ENCODE data around the gene ZNF804B.

The ZNF804B gene

DNA sequence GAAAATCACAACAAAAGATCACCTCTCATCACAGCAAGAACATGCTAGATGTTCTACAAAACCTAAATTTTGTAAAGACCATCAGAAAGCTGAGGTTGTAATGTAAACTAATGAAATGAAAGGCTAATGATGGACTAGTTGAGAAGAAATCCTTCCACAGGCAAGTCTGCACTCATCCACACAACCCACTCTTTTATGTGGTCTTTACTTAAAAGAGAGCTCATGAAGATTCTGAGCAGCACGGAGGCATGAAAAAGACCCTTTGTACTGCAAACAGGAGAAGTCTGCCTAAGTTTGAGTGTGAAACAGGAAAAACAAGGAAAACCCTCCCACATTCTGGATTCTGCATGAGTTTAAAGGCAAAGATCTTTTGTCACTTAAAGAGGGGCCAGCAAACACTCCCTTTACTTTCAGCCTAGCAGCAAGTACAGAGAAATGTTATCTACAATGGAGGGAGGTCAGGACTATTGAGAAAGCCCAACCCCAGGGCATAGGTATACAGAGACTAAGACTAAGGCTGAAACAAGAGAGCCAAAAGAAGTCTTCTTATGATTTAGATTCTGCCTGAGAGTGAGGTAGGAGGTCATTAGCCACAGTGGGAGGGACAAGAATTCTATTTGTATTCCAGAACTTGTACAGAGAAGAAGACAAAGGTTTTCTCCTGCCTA, 557.2 kb downstream of the ZNF804B start:
- no peak for DNase-seq

GRCh38 chr7:89332026-89332425, 572.5 kb downstream of the ZNF804B start:
- DNase-seq: no peak

GRCh38 chr7:89334797-89335196, 575.3 kb downstream of the ZNF804B start:
- DNase-seq: no peak

- no peak for DNase-seq
Measured at GRCh38 chr7:89335490-89335889, 576.0 kb downstream of the ZNF804B start.

- no peak for DNase-seq
Measured at GRCh38 chr7:89336121-89336520, 576.6 kb downstream of the ZNF804B start.

- no peak for DNase-seq
Measured at GRCh38 chr7:89339748-89340147, 580.2 kb downstream of the ZNF804B start.

GRCh38 chr7:89357121-89357520, 597.6 kb downstream of the ZNF804B start:
- no peak for DNase-seq

GRCh38 chr7:89377219-89377618, 617.7 kb downstream of the ZNF804B start:
- DNase-seq: no peak

DNA sequence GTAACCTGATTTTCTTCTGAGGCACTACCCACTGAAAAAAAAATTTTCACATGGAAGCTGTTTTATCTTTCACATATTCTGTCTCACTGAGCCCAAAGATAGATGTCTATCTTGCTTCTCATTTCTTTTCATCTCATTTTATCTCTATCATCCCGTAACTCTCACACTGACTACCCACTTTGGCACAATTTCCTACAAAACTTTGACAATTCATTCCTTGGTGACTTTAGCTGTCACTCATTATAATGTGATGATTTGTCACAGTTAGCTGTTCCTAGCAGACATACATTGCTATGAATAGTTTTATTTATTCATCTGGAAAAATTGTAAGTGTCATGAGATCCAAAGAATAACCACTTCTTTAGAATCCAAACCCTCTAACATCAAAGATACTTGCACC, 625.9 kb downstream of the ZNF804B start:
- DNase-seq: no peak

Measured in activated CD4-positive, alpha-beta T cell treated with anti-CD3 and anti-CD28 coated beads, Interleukin-2, amount 50 U/mL, for 4 hours (primary cell).